H1 (cell line): ENCODE data around the gene BTRC. TPM values are rescaled to one million over a fixed set of nuclear protein-coding genes. Genes with fewer than 3 reads are reported as not detected.

Source experiments
- CTCF ChIA-PET: fragments of 300-600 bp; sonication (Branson Sonifier 250); formaldehyde crosslinking; loops from one replicate; lab custom pipeline; 2021; ENCODE audit not compliant: partially characterized antibody; lab: Charles Lee
- POLR2A ChIA-PET: fragments of 300-600 bp; sonication (Branson Sonifier 250); formaldehyde crosslinking; loops from one replicate; lab custom pipeline; 2021; ENCODE audit warnings: inconsistent platforms; ENCODE audit not compliant: partially characterized antibody; lab: Charles Lee
- DNase-seq, 2 experiments: peaks; one replicate each; pipeline versions ENCODE4 v3.0.0 to v3.0.0-alpha.2; 2010 to 2022; ENCODE audit warnings: low spot score in 2 of 2, low read depth in 1 of 2, mixed read lengths in 1 of 2
- FAIRE-seq: peaks from 2 replicates; lab custom pipeline; 2011; peaks lifted over from hg19 to GRCh38; lab: Jason Lieb, UNC
- H2AFZ ChIP-seq: 2 replicates; pipeline ENCODE4 v1.8.1; 2012; ENCODE audit warnings: low read length, inconsistent platforms
- H2AK5ac ChIP-seq: 2 replicates; pipeline ENCODE4 v1.6.1; 2013; ENCODE audit warnings: low read depth, low read length
- H2BK120ac ChIP-seq: replicated peaks from 2 replicates; pipeline ENCODE3; 2013; ENCODE audit warnings: low read depth, low read length, inconsistent platforms
- H2BK12ac ChIP-seq: 2 replicates; pipeline ENCODE4 v1.6.1; 2013; ENCODE audit warnings: low read depth, low read length
- H2BK15ac ChIP-seq: 2 replicates; pipeline ENCODE4 v1.6.1; 2013; ENCODE audit warnings: low read length
- H2BK20ac ChIP-seq: 2 replicates; pipeline ENCODE4 v1.6.1; 2013; ENCODE audit warnings: low read length
- H2BK5ac ChIP-seq: 2 replicates; pipeline ENCODE4 v1.6.1; 2013; ENCODE audit warnings: low read depth, low read length
- H3K14ac ChIP-seq: 2 replicates; pipeline ENCODE4 v1.6.1; 2013; ENCODE audit warnings: inconsistent platforms; ENCODE audit not compliant: insufficient read length
- H3K18ac ChIP-seq: 2 replicates; pipeline ENCODE4 v1.6.1; 2013; ENCODE audit warnings: low read length; ENCODE audit errors: extremely low read depth
- H3K23ac ChIP-seq: 2 replicates; pipeline ENCODE4 v1.6.1; 2013; ENCODE audit warnings: inconsistent platforms; ENCODE audit not compliant: insufficient read length
- H3K23me2 ChIP-seq: 2 replicates; pipeline ENCODE4 v1.6.1; 2013; ENCODE audit warnings: low read depth, low read length
- H3K27ac ChIP-seq: 2 replicates; pipeline ENCODE4 v1.6.1; 2011; ENCODE audit warnings: low read depth, low read length, inconsistent platforms
- H3K27me3 ChIP-seq, 4 experiments: replicated peaks in 1 of 4; 1 replicate in 1 of 4; 2 replicates in 3 of 4; pipeline versions ENCODE4 v1.6.1 to v1.8.1; 2011 to 2013; ENCODE audit warnings: low read length in 3 of 4, mild to moderate bottlenecking in 3 of 4, inconsistent platforms in 2 of 4, mixed read lengths in 2 of 4, moderate library complexity in 1 of 4; ENCODE audit not compliant: control insufficient read depth in 3 of 4, insufficient read depth in 3 of 4; ENCODE audit errors: extremely low read depth in 1 of 4
- H3K36me3 ChIP-seq, 4 experiments: 2 replicates each; pipeline versions ENCODE4 v1.6.1 to v1.8.1; 2011 to 2013; ENCODE audit warnings: mild to moderate bottlenecking in 4 of 4, low read length in 3 of 4, moderate library complexity in 2 of 4, control low read depth in 1 of 4, inconsistent platforms in 1 of 4; ENCODE audit not compliant: insufficient read depth in 4 of 4, control insufficient read depth in 2 of 4
- H3K4ac ChIP-seq: replicated peaks from 2 replicates; pipeline ENCODE3; 2013; ENCODE audit warnings: low read length, low read depth, mixed read lengths, inconsistent platforms; ENCODE audit not compliant: insufficient read length
- H3K4me1 ChIP-seq, 4 experiments: replicated peaks in 1 of 4; 1 replicate in 1 of 4; 2 replicates in 3 of 4; pipeline versions ENCODE4 v1.6.1 to v1.8.1; 2011 to 2013; ENCODE audit warnings: low read length in 3 of 4, inconsistent platforms in 2 of 4, mixed read lengths in 1 of 4; ENCODE audit not compliant: insufficient read depth in 4 of 4, control insufficient read depth in 3 of 4
- H3K4me2 ChIP-seq, 2 experiments: 2 replicates each; pipeline versions ENCODE4 v1.6.1 to v1.8.1; 2011 to 2013; ENCODE audit warnings: low read depth in 2 of 2, low read length in 2 of 2, control low read depth in 1 of 2, inconsistent platforms in 1 of 2, mild to moderate bottlenecking in 1 of 2; ENCODE audit not compliant: insufficient read depth in 1 of 2
- H3K4me3 ChIP-seq, 4 experiments: fragments of 200-600, 300-600 bp in 1 of 4; sonication (generic), shearing (Covaris generic), sonication (Bioruptor Twin) in 1 of 4; 2 replicates each; pipeline versions ENCODE4 v1.5.1 to v1.8.1; 2011 to 2016; ENCODE audit warnings: low read length in 4 of 4, low read depth in 3 of 4, control low read depth in 2 of 4, inconsistent platforms in 2 of 4, mild to moderate bottlenecking in 2 of 4, mixed read lengths in 1 of 4, moderate library complexity in 1 of 4; ENCODE audit not compliant: insufficient read depth in 2 of 4; ENCODE audit errors: extremely low read depth in 1 of 4
- H3K56ac ChIP-seq: replicated peaks from 2 replicates; pipeline ENCODE3; 2013; ENCODE audit warnings: low read depth, mild to moderate bottlenecking, mixed read lengths, low read length, inconsistent platforms; ENCODE audit not compliant: insufficient read length
- H3K79me1 ChIP-seq: 2 replicates; pipeline ENCODE4 v1.6.1; 2013; ENCODE audit warnings: low read depth, low read length, control low read depth
- H3K79me2 ChIP-seq, 2 experiments: 2 replicates each; pipeline versions ENCODE4 v1.6.1 to v1.8.1; 2012 to 2013; ENCODE audit warnings: low read length in 2 of 2, mild to moderate bottlenecking in 2 of 2, inconsistent platforms in 1 of 2; ENCODE audit not compliant: insufficient read depth in 2 of 2, control insufficient read depth in 1 of 2
- H3K9ac ChIP-seq, 4 experiments: replicated peaks in 1 of 4; 1 replicate in 1 of 4; 2 replicates in 3 of 4; pipeline versions ENCODE4 v1.6.1 to v1.8.1; 2011 to 2013; ENCODE audit warnings: low read depth in 3 of 4, low read length in 3 of 4, control low read depth in 2 of 4, mild to moderate bottlenecking in 2 of 4, moderate library complexity in 2 of 4, inconsistent platforms in 1 of 4; ENCODE audit errors: extremely low read depth in 1 of 4
- H3K9me3 ChIP-seq, 2 experiments: 2 replicates each; pipeline versions ENCODE4 v1.6.1 to v1.8.1; 2012 to 2013; ENCODE audit warnings: mild to moderate bottlenecking in 2 of 2, moderate library complexity in 2 of 2, control low read depth in 1 of 2, inconsistent platforms in 1 of 2, low read depth in 1 of 2, low read length in 1 of 2, mixed read lengths in 1 of 2; ENCODE audit not compliant: insufficient read depth in 2 of 2
- H4K20me1 ChIP-seq, 2 experiments: replicated peaks in 1 of 2; 2 replicates each; pipeline versions ENCODE3 to v1.8.1; 2011 to 2013; ENCODE audit warnings: inconsistent platforms in 2 of 2, low read length in 2 of 2, mild to moderate bottlenecking in 1 of 2; ENCODE audit not compliant: insufficient read depth in 2 of 2, control insufficient read depth in 1 of 2
- H4K5ac ChIP-seq: 2 replicates; pipeline ENCODE4 v1.6.1; 2013; ENCODE audit warnings: low read length, low read depth, mixed read lengths, inconsistent platforms; ENCODE audit not compliant: insufficient read length
- H4K8ac ChIP-seq: 2 replicates; pipeline ENCODE4 v1.8.0; 2013; ENCODE audit warnings: mild to moderate bottlenecking, moderate library complexity, low read length, inconsistent platforms; ENCODE audit not compliant: insufficient read depth; ENCODE audit errors: extremely low read depth
- H4K91ac ChIP-seq: replicated peaks from 2 replicates; pipeline ENCODE3; 2013; ENCODE audit warnings: low read length, mixed read lengths, inconsistent platforms; ENCODE audit not compliant: insufficient read length
- ASH2L ChIP-seq: fragments of 200-600, 300-600 bp; sonication (generic); IDR thresholded peaks from one replicate; pipeline ENCODE4 v1.7.1; 2017; ENCODE audit warnings: low read length
- BCL11A ChIP-seq, 2 experiments: IDR thresholded peaks; one replicate each; pipeline ENCODE4 v1.6.1; 2011; ENCODE audit warnings: low read depth in 2 of 2, low read length in 2 of 2, mild to moderate bottlenecking in 2 of 2
- CHD2 ChIP-seq: IDR thresholded peaks from 2 replicates; pipeline ENCODE4 v1.6.1; 2012; ENCODE audit warnings: low read length, improper control_type of control experiment
- CREB1 ChIP-seq: IDR thresholded peaks from 2 replicates; pipeline ENCODE4 v1.6.1; 2012; ENCODE audit warnings: inconsistent platforms
- CTBP2 ChIP-seq: IDR thresholded peaks from 2 replicates; pipeline ENCODE4 v1.7.0; 2011; ENCODE audit warnings: borderline replicate concordance, mild to moderate bottlenecking, moderate library complexity, mixed read lengths, low read length; ENCODE audit not compliant: insufficient read depth, insufficient read length
- FOSL1 ChIP-seq: IDR thresholded peaks from 2 replicates; pipeline ENCODE4 v1.6.1; 2011; ENCODE audit warnings: mild to moderate bottlenecking, low read depth, low read length, moderate library complexity; ENCODE audit not compliant: insufficient read depth
- HDAC2 ChIP-seq, 2 experiments: fragments of 300-600 bp in 1 of 2; sonication (generic) in 1 of 2; IDR thresholded peaks; 2 replicates each; pipeline ENCODE4 v1.6.1; 2011 to 2012; ENCODE audit warnings: low read depth in 2 of 2, low read length in 2 of 2, mild to moderate bottlenecking in 2 of 2, moderate library complexity in 2 of 2, borderline replicate concordance in 1 of 2, inconsistent platforms in 1 of 2
- JUN ChIP-seq: IDR thresholded peaks from 2 replicates; pipeline ENCODE4 v1.6.1; 2011; ENCODE audit warnings: low read depth, mild to moderate bottlenecking, improper control_type of control experiment, low read length
- POLR2A ChIP-seq, 2 experiments: IDR thresholded peaks; 1 replicate in 1 of 2; 2 replicates in 1 of 2; pipeline ENCODE4 v1.6.1; 2011; ENCODE audit warnings: low read depth in 2 of 2, low read length in 2 of 2, mild to moderate bottlenecking in 2 of 2; ENCODE audit errors: control extremely low read depth in 1 of 2
- RBBP5 ChIP-seq: IDR thresholded peaks from 2 replicates; pipeline ENCODE4 v1.7.1; 2012; ENCODE audit warnings: low read depth, mild to moderate bottlenecking, inconsistent platforms, low read length, moderate library complexity, borderline replicate concordance
- RFX5 ChIP-seq: IDR thresholded peaks from 2 replicates; pipeline ENCODE4 v1.6.1; 2011; ENCODE audit warnings: low read depth, low read length, improper control_type of control experiment, borderline replicate concordance
- SP1 ChIP-seq: IDR thresholded peaks from 2 replicates; pipeline ENCODE4 v1.6.1; 2011; ENCODE audit warnings: low read depth, low read length
- SUZ12 ChIP-seq: fragments of 200-600 bp; sonication (generic); IDR thresholded peaks from 2 replicates; pipeline ENCODE4 v1.6.1; 2012; ENCODE audit warnings: mild to moderate bottlenecking, inconsistent platforms, low read length, moderate library complexity, mixed read lengths
- TAF7 ChIP-seq: optimal IDR thresholded peaks from 2 replicates; pipeline ENCODE3; 2011; ENCODE audit warnings: low read depth, mild to moderate bottlenecking, inconsistent platforms, low read length, moderate library complexity, borderline replicate concordance
- TEAD4 ChIP-seq: IDR thresholded peaks from 2 replicates; pipeline ENCODE4 v1.6.1; 2012; ENCODE audit warnings: low read depth, low read length, inconsistent platforms, mixed read lengths
- WGBS, 2 experiments: shearing (Covaris generic) in 1 of 2; methylation state at CpG; one replicate each; pipeline versions ENCODE4 v1.1.6 to v1.1.7; 2013 to 2015; ENCODE audit warnings: low lambda C conversion rate in 2 of 2, mixed read lengths in 2 of 2, inconsistent platforms in 1 of 2, low coverage in 1 of 2, missing lambda C conversion rate in 1 of 2; ENCODE audit not compliant: insufficient replicate concordance in 2 of 2, insufficient coverage in 1 of 2, insufficient read length in 1 of 2; ENCODE audit errors: extremely low coverage in 1 of 2, missing lambda C conversion rate in 1 of 2; 5-methylcytosine and 5-hydroxymethylcytosine counted together
- polyA plus RNA-seq, 7 experiments: library from polyadenylated mRNA; depleted of rRNA in 3 of 7; stranded (reverse) in 5 of 7; unstranded in 2 of 7; fragments of >200 nt in 5 of 7; fragments of 200-250 nt in 2 of 7; gene quantifications; 1 replicate in 5 of 7; 2 replicates in 1 of 7; 4 replicates in 1 of 7; pipeline versions ENCODE4 v1.2.1 to v1.2.3, GENCODE V29; 2011 to 2013; ENCODE audit warnings: missing spikeins in 2 of 7, mixed read lengths in 2 of 7
- total RNA-seq: library from RNA; stranded (reverse); fragmentation: NEBNext Ultra II Directional; extraction: Animal tissue kit (Norgen Biotek cat#: 25700); gene quantifications from 2 replicates; pipeline ENCODE4 v1.2.1, GENCODE V29; 2021

The BTRC gene
- total and polyA plus RNA-seq, 2 of the 8 experiments (the other 6 are each of a cell fraction or from before 2014, with no cell fraction given) = 9.9 to 24.7 TPM

GRCh38 chr10:101489355-101489754 lies 135.4 kb downstream of the BTRC start:
- Histone ChIP-seq H3K4me1 (peaks cover 2 to 9% (median 6%) of the 10 kb centered on the region in 4 experiments; a peak in 6 of 7 replicates), H2BK120ac (no peak overlapping the region), H3K9me3 (no peaks in the 10 kb centered on the region), H3K79me1 (no peaks in the 10 kb centered on the region), H2AFZ (no peak overlapping the region), H3K4me2 (peak overlapping the region; percentile 29 to 40; a peak in 1 of 4 replicates), H4K5ac (no peak overlapping the region), H2BK12ac (no peak overlapping the region), H2BK5ac (no peak overlapping the region), H3K4ac (no peak overlapping the region), H3K79me2 (no peaks in the 10 kb centered on the region), H4K20me1 (no peaks in the 10 kb centered on the region), H3K23me2 (no peaks in the 10 kb centered on the region), H3K27me3 (no peaks in the 10 kb centered on the region), H2AK5ac (no peak overlapping the region), H4K8ac (no peak overlapping the region), H4K91ac (no peak overlapping the region), H3K23ac (no peak overlapping the region), H2BK20ac (no peak overlapping the region), H3K14ac (no peak overlapping the region), H3K4me3 (peak overlapping the region in 1 of 4 experiments; percentile 22; a peak in 1 of 8 replicates), H2BK15ac (no peak overlapping the region), H3K18ac (no peak overlapping the region), H3K36me3 (no peaks in the 10 kb centered on the region), H3K9ac (no peak overlapping the region), H3K27ac (no peak overlapping the region), H3K56ac (no peak overlapping the region)
- DNase-seq (no peak), FAIRE-seq (no peak)
- 53% methylated on average over 3 of the region's 3 CpGs; no CpG with 5 or more reads in 1 of the 2 experiments for WGBS, 2 experiments
- POLR2A ChIA-PET = interaction anchor here (2.1 kb wide), 1 partner anchor 11 kb away, joined by 5 read pairs; no protein-coding TSS in a partner anchor
- CTCF ChIA-PET = interaction anchor here (0.7 to 5.2 kb wide), 4 partner anchors 10 to 199 kb away, joined by 3 to 31 read pairs (median 4); no protein-coding TSS in a partner anchor
- TF ChIP-seq ASH2L (no peak), FOSL1 (no peak), BCL11A (IDR thresholded peaks at IDR 0.05; ENCODE audit: low read depth in 2 of 2, low read length in 2 of 2) (no peak), RBBP5 (no peak), TAF7 (no peak), RFX5 (no peak), CTBP2 (no peak), CREB1 (no peak), CHD2 (no peak), SP1 (no peak), TEAD4 (no peak), POLR2A (IDR thresholded peaks at IDR 0.05; ENCODE audit: control extremely low read depth in 1 of 2, low read depth in 2 of 2, low read length in 2 of 2) (no peak), HDAC2 (IDR thresholded peaks at IDR 0.05; ENCODE audit: borderline replicate concordance in 1 of 2, low read depth in 2 of 2, low read length in 2 of 2) (no peak), SUZ12 (no peak), JUN (no peak)
